SH-SY5Y (cell line): Measurements from ENCODE around the gene IHH.

Experiments
- GATA2 ChIP-seq: IDR thresholded peaks from 2 replicates; pipeline ENCODE4 v1.6.1; 2011; ENCODE audit warnings: mild to moderate bottlenecking, low read depth, low read length
- GATA3 ChIP-seq: IDR thresholded peaks from 2 replicates; pipeline ENCODE4 v1.6.1; 2011; ENCODE audit warnings: low read depth, mild to moderate bottlenecking, low read length, moderate library complexity

- TF ChIP-seq GATA3 (no peak), GATA2 (no peak)
Observed at GRCh38 chr2:219095406-219095935, 34.8 kb upstream of the IHH start.
